A673 (cell line): ENCODE measurements around the gene MAP2. TPM values are rescaled to one million over a fixed set of nuclear protein-coding genes. Genes with fewer than 3 reads are reported as not detected.

Experiments
- BruUV-seq: library from RNA; stranded (reverse); fragments of 400-500 nt; replicated peaks from 2 replicates; lab custom pipeline; 2021; lab: Mats Ljungman, UMichigan
- CTCF ChIA-PET: fragments of 300-600 bp; sonication (Branson Sonifier 250); formaldehyde crosslinking; loops from one replicate; lab custom pipeline; 2022; ENCODE audit warnings: antibody characterized with exemption; lab: Charles Lee
- POLR2A ChIA-PET: fragments of 300-600 bp; sonication (Branson Sonifier 250); formaldehyde crosslinking; loops from one replicate; lab custom pipeline; 2022; ENCODE audit warnings: antibody characterized with exemption; ENCODE audit not compliant: low non-redundant PET; lab: Charles Lee
- DNase-seq: peaks from one replicate; pipeline ENCODE4 v3.0.0-alpha.2; 2015; ENCODE audit warnings: low spot score
- H3K27ac ChIP-seq: fragments of 200-600 bp; sonication (generic); 2 replicates; pipeline ENCODE4 v1.5.1; 2016; ENCODE audit warnings: mixed run types, low read depth, mild to moderate bottlenecking, mixed read lengths, antibody characterized with exemption, low read length; ENCODE audit not compliant: poor library complexity, severe bottlenecking
- H3K27me3 ChIP-seq: fragments of 200-600 bp; sonication (generic); replicated peaks from 2 replicates; pipeline ENCODE4 v1.6.1; 2017; ENCODE audit warnings: mixed run types, low read depth, mild to moderate bottlenecking, mixed read lengths, antibody characterized with exemption, low read length; ENCODE audit not compliant: insufficient read depth, poor library complexity
- H3K36me3 ChIP-seq: fragments of 200-600 bp; sonication (generic); 2 replicates; pipeline ENCODE4 v1.6.1; 2016; ENCODE audit warnings: mixed run types, mild to moderate bottlenecking, mixed read lengths, antibody characterized with exemption, low read length; ENCODE audit not compliant: insufficient read depth, poor library complexity, severe bottlenecking
- H3K4me1 ChIP-seq: fragments of 200-600 bp; sonication (generic); 2 replicates; pipeline ENCODE4 v1.6.1; 2017; ENCODE audit warnings: mixed run types, mild to moderate bottlenecking, mixed read lengths, antibody characterized with exemption, low read length; ENCODE audit not compliant: insufficient read depth, poor library complexity, severe bottlenecking
- H3K4me3 ChIP-seq: fragments of 200-600 bp; sonication (generic); 2 replicates; pipeline ENCODE4 v1.5.1; 2016; ENCODE audit warnings: low read depth, mixed run types, mild to moderate bottlenecking, mixed read lengths, low read length; ENCODE audit not compliant: poor library complexity, severe bottlenecking
- H3K9me3 ChIP-seq: fragments of 200-600 bp; sonication (generic); 2 replicates; pipeline ENCODE4 v1.6.1; 2016; ENCODE audit warnings: mixed run types, low read depth, mild to moderate bottlenecking, mixed read lengths, antibody characterized with exemption, low read length; ENCODE audit not compliant: poor library complexity, severe bottlenecking
- CTCF ChIP-seq: fragments of 300-800, 200-600 bp; sonication (generic); conservative IDR thresholded peaks from 2 replicates; pipeline ENCODE4 v1.5.1; 2017; ENCODE audit warnings: low read depth, mild to moderate bottlenecking, antibody characterized with exemption, low read length, moderate library complexity, mixed read lengths
- EZH2 ChIP-seq: fragments of 200-600 bp; sonication (generic); IDR thresholded peaks from 2 replicates; pipeline ENCODE4 v1.6.1; 2017; ENCODE audit warnings: borderline replicate concordance, low read depth, mild to moderate bottlenecking, mixed read lengths, antibody characterized with exemption, low read length; ENCODE audit not compliant: poor library complexity, severe bottlenecking
- intact Hi-C: fragments of 100-400 bp; cut with micrococcal nuclease; formaldehyde crosslinking; loops from one replicate; pipeline ENCODE4 v1.10.0; 2022; ENCODE audit not compliant: unreplicated experiment
- total RNA-seq: library from RNA; stranded (reverse); gene quantifications from 2 replicates; pipeline ENCODE4 v1.2.3, GENCODE V29; 2021

The MAP2 gene
- total RNA-seq, 1 experiment from 2014 or later, result 1.7 TPM

DNA sequence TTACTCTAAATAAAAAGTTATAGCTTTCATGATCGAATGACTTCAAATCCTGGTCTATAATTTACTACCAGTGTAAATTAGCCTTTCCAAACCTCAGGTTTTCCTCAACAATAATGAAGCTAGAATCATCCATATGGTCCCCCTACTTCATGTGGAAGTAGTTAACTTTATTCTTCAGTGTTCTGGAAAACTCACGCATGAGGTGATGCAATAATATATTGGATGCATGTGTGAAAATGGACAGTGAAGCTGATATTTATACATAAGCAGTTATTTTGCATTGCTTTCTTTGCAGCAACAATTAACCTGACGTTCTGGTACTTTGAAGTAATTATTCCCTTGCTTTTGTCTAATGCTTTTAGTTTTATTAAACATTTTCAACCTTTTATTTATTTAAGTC lies 329.2 kb downstream of the MAP2 start:
- CTCF ChIA-PET, result no interaction called here

GRCh38 chr2:209757163-209757562 lies 333.3 kb downstream of the MAP2 start:
- H3K4me1 ChIP-seq, result no peaks in the 10 kb centered on the region
- CTCF ChIA-PET, result no interaction called here
- no peak overlapping the region for H3K4me3 ChIP-seq
- POLR2A ChIA-PET, result interaction anchor here (0.6 kb wide), 1 partner anchor 418 kb away, joined by 4 read pairs; no protein-coding TSS in a partner anchor
- TF ChIP-seq CTCF (no peak), EZH2 (no peak)
- no peak for DNase-seq
- BruUV-seq, result no TSS peak
- no peak overlapping the region for H3K27ac ChIP-seq
- H3K9me3 ChIP-seq, result no peaks in the 10 kb centered on the region
- intact Hi-C loops, result no loop called here
- peaks cover 65% of the 10 kb centered on the region for H3K27me3 ChIP-seq
- no peaks in the 10 kb centered on the region for H3K36me3 ChIP-seq

More for the DNA sequence above, 329.2 kb downstream of the MAP2 start:
- no peak for DNase-seq
- no peak overlapping the region for H3K27ac ChIP-seq
- intact Hi-C loops, result no loop called here
- no peaks in the 10 kb centered on the region for H3K36me3 ChIP-seq
- no peak for TF ChIP-seq EZH2
- no peak for TF ChIP-seq CTCF
- POLR2A ChIA-PET, result no interaction called here
- no peaks in the 10 kb centered on the region for H3K9me3 ChIP-seq
- H3K27me3 ChIP-seq, result peaks cover 27% of the 10 kb centered on the region
- H3K4me3 ChIP-seq, result no peak overlapping the region
- no peaks in the 10 kb centered on the region for H3K4me1 ChIP-seq
- no TSS peak for BruUV-seq

DNA sequence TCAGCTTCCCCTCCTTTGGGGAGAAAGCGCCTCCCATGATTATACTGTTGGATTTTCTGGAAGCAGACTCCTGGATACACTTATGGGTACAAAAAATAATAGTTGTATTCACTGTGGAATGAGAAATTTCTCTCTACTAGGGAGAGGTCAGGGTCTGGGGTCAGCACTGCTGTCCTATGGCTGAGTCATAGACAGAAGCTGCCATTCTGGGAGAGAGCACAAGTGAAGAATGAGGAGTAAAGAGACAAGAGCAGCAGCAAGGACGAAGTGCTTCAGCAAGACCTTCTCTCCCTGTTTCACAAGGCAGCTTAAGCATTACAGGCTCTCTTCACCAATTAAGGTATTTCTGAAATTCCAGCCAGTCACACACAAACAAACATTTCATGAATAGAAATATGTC lies 337.7 kb downstream of the MAP2 start:
- ChIA-PET CTCF (no interaction called here), POLR2A (no interaction called here)
- no TSS peak for BruUV-seq
- Histone ChIP-seq H3K27ac (no peak overlapping the region), H3K4me1 (no peaks in the 10 kb centered on the region), H3K9me3 (no peaks in the 10 kb centered on the region), H3K27me3 (peaks cover 62% of the 10 kb centered on the region), H3K36me3 (no peaks in the 10 kb centered on the region), H3K4me3 (no peak overlapping the region)
- DNase-seq, result no peak
- intact Hi-C loops, result no loop called here
- TF ChIP-seq EZH2, result no peak
- TF ChIP-seq CTCF, result no peak
